ENCODE measurements around the gene DDAH1.

- TF ChIP-seq, protein P1, sequence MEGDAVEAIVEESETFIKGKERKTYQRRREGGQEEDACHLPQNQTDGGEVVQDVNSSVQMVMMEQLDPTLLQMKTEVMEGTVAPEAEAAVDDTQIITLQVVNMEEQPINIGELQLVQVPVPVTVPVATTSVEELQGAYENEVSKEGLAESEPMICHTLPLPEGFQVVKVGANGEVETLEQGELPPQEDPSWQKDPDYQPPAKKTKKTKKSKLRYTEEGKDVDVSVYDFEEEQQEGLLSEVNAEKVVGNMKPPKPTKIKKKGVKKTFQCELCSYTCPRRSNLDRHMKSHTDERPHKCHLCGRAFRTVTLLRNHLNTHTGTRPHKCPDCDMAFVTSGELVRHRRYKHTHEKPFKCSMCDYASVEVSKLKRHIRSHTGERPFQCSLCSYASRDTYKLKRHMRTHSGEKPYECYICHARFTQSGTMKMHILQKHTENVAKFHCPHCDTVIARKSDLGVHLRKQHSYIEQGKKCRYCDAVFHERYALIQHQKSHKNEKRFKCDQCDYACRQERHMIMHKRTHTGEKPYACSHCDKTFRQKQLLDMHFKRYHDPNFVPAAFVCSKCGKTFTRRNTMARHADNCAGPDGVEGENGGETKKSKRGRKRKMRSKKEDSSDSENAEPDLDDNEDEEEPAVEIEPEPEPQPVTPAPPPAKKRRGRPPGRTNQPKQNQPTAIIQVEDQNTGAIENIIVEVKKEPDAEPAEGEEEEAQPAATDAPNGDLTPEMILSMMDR (IDR thresholded peaks at IDR 0.05): no peak
- no peak for TF ChIP-seq POLR2A (IDR thresholded peaks at IDR 0.05)
These were observed 139.0 kb downstream of the DDAH1 start for GRCh38 chr1:85325920-85326319.

All from heart left ventricle (tissue), 13 donors.